Activated CD8-positive, alpha-beta memory T cell treated with anti-CD3 and anti-CD28 coated beads, Interleukin-2, amount 50 U/mL, for 1 hour (primary cell): ENCODE measurements around the gene TYW1B.
"Not testable (repeated sequence)": the region's sequence is repeated elsewhere in the genome, so short reads cannot be mapped to it uniquely, and the experiment has no call there.

Experiments used
- DNase-seq: peaks from one replicate; pipeline ENCODE4 v3.0.0-alpha.2; 2020; ENCODE audit errors: extremely low read depth

Gene TYW1B

GRCh38 chr7:72754312-72754711 lies 73.7 kb downstream of the TYW1B start:
- no peak for DNase-seq

- no peak for DNase-seq
Observed at GRCh38 chr7:72753781-72754180, 74.2 kb downstream of the TYW1B start.

GRCh38 chr7:72753229-72753628 lies 74.8 kb downstream of the TYW1B start:
- not testable (repeated sequence) for DNase-seq

- DNase-seq = no peak
Observed at GRCh38 chr7:72751978-72752377, 76.0 kb downstream of the TYW1B start.

- no peak for DNase-seq
Observed at GRCh38 chr7:72751378-72751777, 76.6 kb downstream of the TYW1B start.

- not testable (repeated sequence) for DNase-seq
Observed at GRCh38 chr7:72748649-72749048, 79.4 kb downstream of the TYW1B start.

- not testable (repeated sequence) for DNase-seq
Observed at GRCh38 chr7:72744244-72744926, 83.6 kb downstream of the TYW1B start.

GRCh38 chr7:72743801-72744200 lies 84.2 kb downstream of the TYW1B start:
- not testable (repeated sequence) for DNase-seq

GRCh38 chr7:72739716-72740115 lies 88.3 kb downstream of the TYW1B start:
- DNase-seq = not testable (repeated sequence)

GRCh38 chr7:72735855-72736254 lies 92.1 kb downstream of the TYW1B start:
- DNase-seq = not testable (repeated sequence)

- DNase-seq = not testable (repeated sequence)
Observed at GRCh38 chr7:72730815-72731214, 97.2 kb downstream of the TYW1B start.

- not testable (repeated sequence) for DNase-seq
Observed at GRCh38 chr7:72730384-72730783, 97.6 kb downstream of the TYW1B start.

- DNase-seq = not testable (repeated sequence)
Observed at GRCh38 chr7:72729130-72729529, 98.9 kb downstream of the TYW1B start.

GRCh38 chr7:72722694-72723093 lies 105.3 kb downstream of the TYW1B start:
- DNase-seq = not testable (repeated sequence)

- DNase-seq = not testable (repeated sequence)
Observed at GRCh38 chr7:72720890-72721289, 107.1 kb downstream of the TYW1B start.

GRCh38 chr7:72717252-72717774 lies 110.7 kb downstream of the TYW1B start:
- DNase-seq = not testable (repeated sequence)

GRCh38 chr7:72711927-72712326 lies 116.1 kb downstream of the TYW1B start:
- not testable (repeated sequence) for DNase-seq

GRCh38 chr7:72710983-72711382 lies 117.0 kb downstream of the TYW1B start:
- DNase-seq = no peak

- no peak for DNase-seq
Observed at GRCh38 chr7:72709909-72710308, 118.1 kb downstream of the TYW1B start.

- DNase-seq = not testable (repeated sequence)
Observed at GRCh38 chr7:72708371-72709050, 119.5 kb downstream of the TYW1B start.

- DNase-seq = no peak
Observed at GRCh38 chr7:72706521-72706920, 121.5 kb downstream of the TYW1B start.

GRCh38 chr7:72705693-72706092 lies 122.3 kb downstream of the TYW1B start:
- not testable (repeated sequence) for DNase-seq

GRCh38 chr7:72704894-72705293 lies 123.1 kb downstream of the TYW1B start:
- no peak for DNase-seq
